Mammary epithelial cell (primary cell): Measurements from ENCODE around the gene USP3.

ENCODE experiments used
- CTCF ChIP-seq, 2 donors: IDR thresholded peaks in 1 of 2; conservative IDR thresholded peaks in 1 of 2; 2 replicates each; pipeline ENCODE4 v1.5.1; 2011 to 2012; ENCODE audit warnings: inconsistent platforms in 2 of 2, low read length in 2 of 2, mild to moderate bottlenecking in 2 of 2, control low read depth in 1 of 2, low read depth in 1 of 2; ENCODE audit not compliant: insufficient read depth in 1 of 2; ENCODE audit errors: extremely low read depth in 1 of 2
- EZH2 ChIP-seq: IDR thresholded peaks from 2 replicates; pipeline ENCODE4 v1.6.1; 2012; ENCODE audit warnings: low read length, inconsistent platforms, borderline replicate concordance

- TF ChIP-seq CTCF (conservative IDR thresholded peaks at IDR 0.05 in 1 of 2, IDR thresholded peaks at IDR 0.05 in 1 of 2; ENCODE audit: extremely low read depth in 1 of 2, insufficient read depth in 1 of 2, low read depth in 1 of 2, low read length in 2 of 2) = no peak
- no peak for TF ChIP-seq EZH2
Observed at GRCh38 chr15:63595065-63595464, 90.7 kb downstream of the USP3 start.
